ENCODE results near the gene HBP1. TPM values are rescaled to one million over a fixed set of nuclear protein-coding genes. Genes with fewer than 3 reads are reported as not detected.
"Not testable (repeated sequence)": the region's sequence is repeated elsewhere in the genome, so short reads cannot be mapped to it uniquely, and the experiment has no call there.

The HBP1 gene
- total RNA-seq, 1 experiment from 2014 or later = 26.8 TPM

GRCh38 chr7:107206706-107207105, 37.9 kb downstream of the HBP1 start:
- Histone ChIP-seq H3K36me3 (no peaks in the 10 kb centered on the region), H3K27me3 (no peaks in the 10 kb centered on the region), H3K9me3 (no peaks in the 10 kb centered on the region), H3K4me3 (no peak overlapping the region)
- DNase-seq = no peak

- H3K36me3 ChIP-seq = no peaks in the 10 kb centered on the region
- H3K4me3 ChIP-seq = no peak overlapping the region
- no peaks in the 10 kb centered on the region for H3K9me3 ChIP-seq
- no peaks in the 10 kb centered on the region for H3K27me3 ChIP-seq
- DNase-seq = no peak
Observed at GRCh38 chr7:107207459-107207858, 38.7 kb downstream of the HBP1 start.

GRCh38 chr7:107208024-107208521, 39.3 kb downstream of the HBP1 start:
- no peaks in the 10 kb centered on the region for H3K27me3 ChIP-seq
- H3K36me3 ChIP-seq = no peaks in the 10 kb centered on the region
- no peak for DNase-seq
- H3K9me3 ChIP-seq = no peaks in the 10 kb centered on the region
- H3K4me3 ChIP-seq = no peak overlapping the region

- H3K27me3 ChIP-seq = no peaks in the 10 kb centered on the region
- DNase-seq = no peak
- no peaks in the 10 kb centered on the region for H3K9me3 ChIP-seq
- H3K36me3 ChIP-seq = no peaks in the 10 kb centered on the region
- no peak overlapping the region for H3K4me3 ChIP-seq
Observed at GRCh38 chr7:107208563-107208962, 39.8 kb downstream of the HBP1 start.

GRCh38 chr7:107209565-107209964, 40.8 kb downstream of the HBP1 start:
- H3K36me3 ChIP-seq = no peaks in the 10 kb centered on the region
- H3K9me3 ChIP-seq = no peaks in the 10 kb centered on the region
- no peak for DNase-seq
- H3K27me3 ChIP-seq = no peaks in the 10 kb centered on the region
- no peak overlapping the region for H3K4me3 ChIP-seq

GRCh38 chr7:107210400-107210799, 41.6 kb downstream of the HBP1 start:
- no peak overlapping the region for H3K4me3 ChIP-seq
- H3K36me3 ChIP-seq = no peaks in the 10 kb centered on the region
- no peaks in the 10 kb centered on the region for H3K9me3 ChIP-seq
- H3K27me3 ChIP-seq = no peaks in the 10 kb centered on the region
- DNase-seq = no peak

GRCh38 chr7:107212725-107213124, 43.9 kb downstream of the HBP1 start:
- H3K36me3 ChIP-seq = no peaks in the 10 kb centered on the region
- no peak for DNase-seq
- no peaks in the 10 kb centered on the region for H3K27me3 ChIP-seq
- no peak overlapping the region for H3K4me3 ChIP-seq
- H3K9me3 ChIP-seq = no peaks in the 10 kb centered on the region

GRCh38 chr7:107213193-107213788, 44.5 kb downstream of the HBP1 start:
- H3K36me3 ChIP-seq = no peaks in the 10 kb centered on the region
- H3K27me3 ChIP-seq = no peaks in the 10 kb centered on the region
- no peaks in the 10 kb centered on the region for H3K9me3 ChIP-seq
- no peak for DNase-seq
- no peak overlapping the region for H3K4me3 ChIP-seq

- DNase-seq = no peak
- Histone ChIP-seq H3K4me3 (no peak overlapping the region), H3K36me3 (no peaks in the 10 kb centered on the region), H3K9me3 (no peaks in the 10 kb centered on the region), H3K27me3 (no peaks in the 10 kb centered on the region)
Observed at GRCh38 chr7:107213945-107214344, 45.1 kb downstream of the HBP1 start.

- no peak for DNase-seq
- no peaks in the 10 kb centered on the region for H3K27me3 ChIP-seq
- no peaks in the 10 kb centered on the region for H3K36me3 ChIP-seq
- no peak overlapping the region for H3K4me3 ChIP-seq
- no peaks in the 10 kb centered on the region for H3K9me3 ChIP-seq
Observed at GRCh38 chr7:107219563-107220244, 50.9 kb downstream of the HBP1 start.

- Histone ChIP-seq H3K36me3 (no peaks in the 10 kb centered on the region), H3K4me3 (no peak overlapping the region), H3K27me3 (no peaks in the 10 kb centered on the region), H3K9me3 (no peaks in the 10 kb centered on the region)
- no peak for DNase-seq
Observed at GRCh38 chr7:107220356-107220755, 51.6 kb downstream of the HBP1 start.

GRCh38 chr7:107220806-107221205, 52.0 kb downstream of the HBP1 start:
- not testable (repeated sequence) for H3K36me3 ChIP-seq, DNase-seq, H3K9me3 ChIP-seq, H3K27me3 ChIP-seq, H3K4me3 ChIP-seq

- H3K4me3 ChIP-seq = no peak overlapping the region
- DNase-seq = no peak
- H3K27me3 ChIP-seq = no peaks in the 10 kb centered on the region
- no peaks in the 10 kb centered on the region for H3K36me3 ChIP-seq
- H3K9me3 ChIP-seq = no peaks in the 10 kb centered on the region
Observed at GRCh38 chr7:107224374-107225223, 55.8 kb downstream of the HBP1 start.

- no peaks in the 10 kb centered on the region for H3K36me3 ChIP-seq
- no peak for DNase-seq
- no peak overlapping the region for H3K4me3 ChIP-seq
- no peaks in the 10 kb centered on the region for H3K9me3 ChIP-seq
- H3K27me3 ChIP-seq = no peaks in the 10 kb centered on the region
Observed at GRCh38 chr7:107228291-107228690, 59.5 kb downstream of the HBP1 start.

- Histone ChIP-seq H3K27me3 (no peaks in the 10 kb centered on the region), H3K9me3 (no peaks in the 10 kb centered on the region), H3K4me3 (no peak overlapping the region), H3K36me3 (no peaks in the 10 kb centered on the region)
- no peak for DNase-seq
Observed at GRCh38 chr7:107230334-107230733, 61.5 kb downstream of the HBP1 start.

GRCh38 chr7:107232568-107233090, 63.8 kb downstream of the HBP1 start:
- no peaks in the 10 kb centered on the region for H3K27me3 ChIP-seq

GRCh38 chr7:107233174-107233573, 64.4 kb downstream of the HBP1 start:
- Histone ChIP-seq H3K9me3 (no peaks in the 10 kb centered on the region), H3K4me3 (no peak overlapping the region), H3K27me3 (no peaks in the 10 kb centered on the region), H3K36me3 (no peaks in the 10 kb centered on the region)
- no peak for DNase-seq

More at GRCh38 chr7:107232568-107233090, 63.8 kb downstream of the HBP1 start:
- Histone ChIP-seq H3K9me3 (no peaks in the 10 kb centered on the region), H3K4me3 (no peak overlapping the region), H3K36me3 (no peaks in the 10 kb centered on the region)
- no peak for DNase-seq

Data from MG63 (cell line).